Calu3 (cell line): Measurements from ENCODE around the gene MYO18B. TPM values are rescaled to one million over a fixed set of nuclear protein-coding genes. Genes with fewer than 3 reads are reported as not detected.

Source experiments
- BruUV-seq: library from RNA; stranded (reverse); fragments of 400-500 nt; replicated peaks from 2 replicates; lab custom pipeline; 2021; lab: Mats Ljungman, UMichigan
- CTCF ChIA-PET: fragments of 300-600 bp; sonication (Branson Sonifier 250); formaldehyde crosslinking; loops from one replicate; lab custom pipeline; 2022; ENCODE audit warnings: antibody characterized with exemption; lab: Charles Lee
- DNase-seq: peaks from one replicate; pipeline ENCODE4 v3.0.0; 2022
- H3K27ac Mint-ChIP-seq: one replicate; pipeline ENCODE4 v1.8.0; 2022; ENCODE audit warnings: mixed read lengths; ENCODE audit not compliant: unreplicated experiment
- H3K27me3 Mint-ChIP-seq: one replicate; pipeline ENCODE4 v1.8.0; 2022; ENCODE audit warnings: mixed read lengths; ENCODE audit not compliant: unreplicated experiment
- H3K36me3 Mint-ChIP-seq: one replicate; pipeline ENCODE4 v1.8.0; 2022; ENCODE audit warnings: mild to moderate bottlenecking, moderate library complexity, mixed read lengths; ENCODE audit not compliant: insufficient read depth, unreplicated experiment
- H3K4me1 Mint-ChIP-seq: one replicate; pipeline ENCODE4 v1.8.0; 2022; ENCODE audit warnings: mild to moderate bottlenecking, low read depth, mixed read lengths; ENCODE audit not compliant: unreplicated experiment
- H3K4me3 Mint-ChIP-seq: one replicate; pipeline ENCODE4 v1.8.0; 2022; ENCODE audit warnings: mild to moderate bottlenecking, low read depth, moderate library complexity, mixed read lengths; ENCODE audit not compliant: unreplicated experiment
- H3K9me3 Mint-ChIP-seq: one replicate; pipeline ENCODE4 v1.8.0; 2022; ENCODE audit warnings: low read depth, mixed read lengths; ENCODE audit not compliant: unreplicated experiment
- intact Hi-C: fragments of 100-400 bp; cut with micrococcal nuclease; formaldehyde crosslinking; loops from one replicate; pipeline ENCODE4 v1.10.0; 2022; ENCODE audit not compliant: unreplicated experiment
- total RNA-seq: library from RNA; stranded (reverse); gene quantifications from 2 replicates; pipeline ENCODE4 v1.2.3, GENCODE V29; 2022
- TF ChIP-seq, protein P1 (sequence below): fragments of 200-600 bp; IDR thresholded peaks from one replicate; pipeline ENCODE4 v1.8.0; 2022; ENCODE audit warnings: antibody characterized with exemption; ENCODE audit not compliant: unreplicated experiment

MYO18B gene
- total RNA-seq, 1 experiment from 2014 or later, result 0.59 TPM

GRCh38 chr22:26041931-26042330, 299.9 kb downstream of the MYO18B start:
- TF ChIP-seq, protein P1, sequence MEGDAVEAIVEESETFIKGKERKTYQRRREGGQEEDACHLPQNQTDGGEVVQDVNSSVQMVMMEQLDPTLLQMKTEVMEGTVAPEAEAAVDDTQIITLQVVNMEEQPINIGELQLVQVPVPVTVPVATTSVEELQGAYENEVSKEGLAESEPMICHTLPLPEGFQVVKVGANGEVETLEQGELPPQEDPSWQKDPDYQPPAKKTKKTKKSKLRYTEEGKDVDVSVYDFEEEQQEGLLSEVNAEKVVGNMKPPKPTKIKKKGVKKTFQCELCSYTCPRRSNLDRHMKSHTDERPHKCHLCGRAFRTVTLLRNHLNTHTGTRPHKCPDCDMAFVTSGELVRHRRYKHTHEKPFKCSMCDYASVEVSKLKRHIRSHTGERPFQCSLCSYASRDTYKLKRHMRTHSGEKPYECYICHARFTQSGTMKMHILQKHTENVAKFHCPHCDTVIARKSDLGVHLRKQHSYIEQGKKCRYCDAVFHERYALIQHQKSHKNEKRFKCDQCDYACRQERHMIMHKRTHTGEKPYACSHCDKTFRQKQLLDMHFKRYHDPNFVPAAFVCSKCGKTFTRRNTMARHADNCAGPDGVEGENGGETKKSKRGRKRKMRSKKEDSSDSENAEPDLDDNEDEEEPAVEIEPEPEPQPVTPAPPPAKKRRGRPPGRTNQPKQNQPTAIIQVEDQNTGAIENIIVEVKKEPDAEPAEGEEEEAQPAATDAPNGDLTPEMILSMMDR, result no peak
- DNase-seq, result no peak
- no TSS peak for BruUV-seq
- Mint-ChIP-seq H3K4me3 (no peak overlapping the region), H3K27ac (no peak overlapping the region), H3K4me1 (no peaks in the 10 kb centered on the region), H3K36me3 (no peaks in the 10 kb centered on the region), H3K9me3 (no peaks in the 10 kb centered on the region), H3K27me3 (peaks cover 83% of the 10 kb centered on the region)
- intact Hi-C loops, result no loop called here
- CTCF ChIA-PET, result interaction anchor here (0.6 kb wide), 1 partner anchor 748 kb away, joined by 3 read pairs; no protein-coding TSS in a partner anchor

DNA sequence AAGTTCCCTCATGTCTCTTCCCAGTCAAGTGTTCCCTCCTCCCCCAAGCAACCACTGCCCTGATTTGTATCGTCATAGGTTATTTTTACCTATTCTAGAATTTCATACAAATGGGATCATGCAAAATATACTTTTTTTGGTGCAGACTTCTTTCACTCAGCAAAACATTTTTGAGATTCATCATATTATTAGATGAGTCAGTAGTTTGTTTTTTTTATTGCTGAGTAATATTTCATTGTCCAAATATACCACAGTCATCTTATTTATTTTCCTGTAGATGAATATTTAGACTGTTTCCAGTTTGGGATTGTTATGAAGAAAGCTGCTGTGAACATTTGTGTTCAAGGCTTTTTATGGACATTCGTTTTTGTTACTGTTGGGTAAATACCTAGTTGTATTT, 301.0 kb downstream of the MYO18B start:
- Mint-ChIP-seq H3K27ac (no peak overlapping the region), H3K4me1 (no peaks in the 10 kb centered on the region), H3K27me3 (peaks cover 93% of the 10 kb centered on the region), H3K9me3 (no peaks in the 10 kb centered on the region), H3K4me3 (no peak overlapping the region), H3K36me3 (no peaks in the 10 kb centered on the region)
- CTCF ChIA-PET, result no interaction called here
- TF ChIP-seq, protein P1, result no peak
- BruUV-seq, result no TSS peak
- DNase-seq, result no peak
- intact Hi-C loops, result no loop called here

DNA sequence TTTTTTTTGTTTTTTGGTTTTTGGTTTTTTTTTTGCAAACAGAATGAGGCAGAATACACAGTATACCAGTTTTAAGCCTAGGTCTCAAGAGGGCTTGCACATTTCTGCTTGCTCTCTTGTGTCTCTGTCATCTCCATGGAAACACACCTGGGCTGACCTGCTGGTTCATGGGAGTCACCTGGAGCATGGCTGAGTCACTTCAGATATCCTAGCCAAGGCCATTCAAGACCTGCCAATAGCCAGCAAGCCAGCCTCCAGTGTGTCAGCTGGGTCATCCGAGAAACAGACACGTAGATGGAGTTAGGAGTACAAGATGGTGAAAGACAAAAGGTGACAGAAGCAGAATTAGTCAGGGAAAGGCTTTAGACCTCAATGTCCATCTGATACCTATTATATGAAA, 303.1 kb downstream of the MYO18B start:
- no peaks in the 10 kb centered on the region for H3K9me3 Mint-ChIP-seq
- BruUV-seq, result no TSS peak
- no peak for DNase-seq
- H3K27me3 Mint-ChIP-seq, result peaks cover 93% of the 10 kb centered on the region
- H3K4me3 Mint-ChIP-seq, result no peak overlapping the region
- no peaks in the 10 kb centered on the region for H3K4me1 Mint-ChIP-seq
- intact Hi-C loops, result no loop called here
- H3K27ac Mint-ChIP-seq, result no peak overlapping the region
- TF ChIP-seq, protein P1, result no peak
- H3K36me3 Mint-ChIP-seq, result no peaks in the 10 kb centered on the region
- CTCF ChIA-PET, result no interaction called here

DNA sequence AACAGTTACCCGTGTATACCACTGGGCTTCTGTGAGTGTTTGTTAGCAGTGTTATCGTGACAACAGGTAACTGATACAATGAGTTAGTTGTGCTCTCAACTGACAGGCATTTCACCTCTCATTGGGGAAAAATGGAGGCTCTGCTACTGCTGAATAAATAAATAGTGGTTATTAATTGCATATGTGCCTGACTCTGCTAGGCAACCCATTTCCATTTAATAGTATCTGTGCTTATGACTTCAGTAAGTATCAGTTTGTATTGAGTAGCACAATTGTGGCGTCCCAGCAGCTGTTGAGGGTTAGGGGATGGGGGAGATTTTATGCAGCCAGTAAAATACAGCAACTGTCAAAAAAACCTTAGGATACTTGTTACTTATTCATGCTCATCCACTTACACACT, 303.9 kb downstream of the MYO18B start:
- BruUV-seq, result no TSS peak
- no peak for DNase-seq
- Mint-ChIP-seq H3K9me3 (no peaks in the 10 kb centered on the region), H3K27me3 (peaks cover 93% of the 10 kb centered on the region), H3K27ac (no peak overlapping the region), H3K4me1 (no peaks in the 10 kb centered on the region), H3K36me3 (no peaks in the 10 kb centered on the region), H3K4me3 (no peak overlapping the region)
- CTCF ChIA-PET, result no interaction called here
- TF ChIP-seq, protein P1, result no peak
- intact Hi-C loops, result no loop called here
